Uterus (tissue), 4 donors: ENCODE measurements around the gene ACY1. TPM values are rescaled to one million over a fixed set of nuclear protein-coding genes. Genes with fewer than 3 reads are reported as not detected.

ENCODE experiments used
- DNase-seq, 2 donors: peaks; one replicate each; pipeline ENCODE4 v3.0.0-alpha.2; 2019 to 2020
- H3K27ac ChIP-seq, 2 donors: fragments of 200-600 bp; sonication (generic); 1 replicate in 1 of 2; 2 replicates in 1 of 2; pipeline ENCODE4 v1.5.1; 2016 to 2018
- H3K27me3 ChIP-seq, 2 donors: fragments of 200-600 bp; sonication (generic); one replicate each; pipeline ENCODE4 v1.5.1; 2018 to 2019; ENCODE audit warnings: control low read depth in 1 of 2
- H3K36me3 ChIP-seq, 2 donors: fragments of 200-600 bp; sonication (generic); one replicate each; pipeline ENCODE4 v1.5.1; 2019; ENCODE audit warnings: control low read depth in 1 of 2
- H3K4me1 ChIP-seq, 2 donors: fragments of 200-600 bp; sonication (generic); one replicate each; pipeline ENCODE4 v1.5.1; 2018 to 2019; ENCODE audit warnings: control low read depth in 1 of 2
- H3K4me3 ChIP-seq, 2 donors: fragments of 200-600 bp; sonication (generic); 1 replicate in 1 of 2; 2 replicates in 1 of 2; pipeline ENCODE4 v1.5.1; 2018 to 2019; ENCODE audit warnings: mild to moderate bottlenecking in 1 of 2
- H3K9me3 ChIP-seq, 2 donors: fragments of 200-600 bp; sonication (generic); one replicate each; pipeline ENCODE4 v1.5.1; 2019; ENCODE audit warnings: control low read depth in 1 of 2
- POLR2A ChIP-seq, 2 donors: fragments of 450-650 bp; IDR thresholded peaks; one replicate each; pipeline ENCODE4 v1.6.1; 2016; ENCODE audit warnings: antibody characterized with exemption in 2 of 2, mild to moderate bottlenecking in 1 of 2, moderate library complexity in 1 of 2
- intact Hi-C: fragments of 100-400 bp; cut with DNase I; formaldehyde crosslinking; loops from one replicate; pipeline ENCODE4 v1.15.1; 2023; ENCODE audit warnings: low total_unique reads
- total RNA-seq, 4 donors: library from RNA; depleted of rRNA in 3 of 4; stranded (reverse); fragments of >200 nt in 3 of 4; gene quantifications; one replicate each; pipeline versions ENCODE4 v1.1.0 to v1.2.4, GENCODE V29; 2014 to 2023
- TF ChIP-seq, protein P1 (sequence below), 4 experiments: fragments of 200-600 bp in 2 of 4; fragments of 450-650 bp in 2 of 4; sonication (generic) in 2 of 4; IDR thresholded peaks; one replicate each; pipeline ENCODE4 v1.5.1; 2016 to 2019; ENCODE audit warnings: antibody characterized with exemption in 4 of 4, mild to moderate bottlenecking in 2 of 4, moderate library complexity in 1 of 4
- donor health status: DM: yes; HTN: yes; CAD: no.

Gene ACY1
- total RNA-seq, 4 donors from 2014 or later, result 1.3 to 19.0 (median 12.4) TPM; not detected in 1

DNA sequence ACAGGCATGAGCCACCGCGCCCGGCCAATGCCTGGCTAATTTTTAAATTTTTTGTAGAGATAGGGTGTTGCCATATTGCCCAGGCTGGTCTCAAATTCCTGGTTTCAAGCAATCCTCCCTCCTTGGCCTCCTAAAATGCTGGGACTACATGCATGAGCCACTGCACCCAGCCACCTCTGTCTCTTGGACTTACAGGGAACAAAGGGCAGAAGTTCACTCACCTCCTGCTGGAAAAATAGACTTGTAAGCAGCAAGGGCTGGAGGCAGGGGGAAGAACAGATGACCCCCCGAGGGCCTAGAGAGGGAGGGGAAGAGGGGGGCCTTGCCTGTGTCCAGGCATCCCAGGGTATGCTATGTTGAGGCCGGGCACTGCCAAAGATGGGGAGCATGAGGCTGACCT lies 50.9 kb downstream of the ACY1 start:
- Histone ChIP-seq H3K9me3 (no peaks in the 10 kb centered on the region), H3K27ac (no peak overlapping the region), H3K4me1 (no peaks in the 10 kb centered on the region), H3K36me3 (no peaks in the 10 kb centered on the region), H3K27me3 (no peaks in the 10 kb centered on the region), H3K4me3 (no peak overlapping the region)
- DNase-seq, result no peak
- TF ChIP-seq POLR2A (IDR thresholded peaks at IDR 0.05), result no peak
- TF ChIP-seq, protein P1, sequence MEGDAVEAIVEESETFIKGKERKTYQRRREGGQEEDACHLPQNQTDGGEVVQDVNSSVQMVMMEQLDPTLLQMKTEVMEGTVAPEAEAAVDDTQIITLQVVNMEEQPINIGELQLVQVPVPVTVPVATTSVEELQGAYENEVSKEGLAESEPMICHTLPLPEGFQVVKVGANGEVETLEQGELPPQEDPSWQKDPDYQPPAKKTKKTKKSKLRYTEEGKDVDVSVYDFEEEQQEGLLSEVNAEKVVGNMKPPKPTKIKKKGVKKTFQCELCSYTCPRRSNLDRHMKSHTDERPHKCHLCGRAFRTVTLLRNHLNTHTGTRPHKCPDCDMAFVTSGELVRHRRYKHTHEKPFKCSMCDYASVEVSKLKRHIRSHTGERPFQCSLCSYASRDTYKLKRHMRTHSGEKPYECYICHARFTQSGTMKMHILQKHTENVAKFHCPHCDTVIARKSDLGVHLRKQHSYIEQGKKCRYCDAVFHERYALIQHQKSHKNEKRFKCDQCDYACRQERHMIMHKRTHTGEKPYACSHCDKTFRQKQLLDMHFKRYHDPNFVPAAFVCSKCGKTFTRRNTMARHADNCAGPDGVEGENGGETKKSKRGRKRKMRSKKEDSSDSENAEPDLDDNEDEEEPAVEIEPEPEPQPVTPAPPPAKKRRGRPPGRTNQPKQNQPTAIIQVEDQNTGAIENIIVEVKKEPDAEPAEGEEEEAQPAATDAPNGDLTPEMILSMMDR (IDR thresholded peaks at IDR 0.05), result no peak
- intact Hi-C loops, result no loop called here

DNA sequence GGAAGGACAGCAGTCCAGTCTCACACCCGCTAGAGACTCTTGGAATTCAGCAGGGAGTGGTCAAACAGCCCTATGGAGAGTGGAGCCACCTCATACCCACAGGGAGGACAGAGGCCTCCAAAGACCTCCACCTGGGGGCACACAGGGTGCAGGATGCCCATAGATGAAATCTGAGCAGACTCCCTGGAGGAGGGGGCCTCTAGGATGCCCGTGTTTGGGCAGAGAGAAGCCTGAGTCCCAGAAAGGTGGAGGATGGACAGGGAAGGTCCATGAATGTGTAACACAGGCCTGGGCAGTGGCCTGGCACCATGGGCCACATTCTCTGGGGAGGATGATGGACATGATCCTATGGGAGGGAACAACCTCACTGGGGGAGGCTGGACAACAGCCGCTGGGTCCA lies 51.3 kb downstream of the ACY1 start:
- Histone ChIP-seq H3K27ac (no peak overlapping the region), H3K9me3 (no peaks in the 10 kb centered on the region), H3K36me3 (no peaks in the 10 kb centered on the region), H3K4me1 (no peaks in the 10 kb centered on the region), H3K4me3 (no peak overlapping the region), H3K27me3 (no peaks in the 10 kb centered on the region)
- no peak for DNase-seq
- intact Hi-C loops, result no loop called here
- TF ChIP-seq, protein P1 (IDR thresholded peaks at IDR 0.05), result no peak
- TF ChIP-seq POLR2A (IDR thresholded peaks at IDR 0.05), result no peak

DNA sequence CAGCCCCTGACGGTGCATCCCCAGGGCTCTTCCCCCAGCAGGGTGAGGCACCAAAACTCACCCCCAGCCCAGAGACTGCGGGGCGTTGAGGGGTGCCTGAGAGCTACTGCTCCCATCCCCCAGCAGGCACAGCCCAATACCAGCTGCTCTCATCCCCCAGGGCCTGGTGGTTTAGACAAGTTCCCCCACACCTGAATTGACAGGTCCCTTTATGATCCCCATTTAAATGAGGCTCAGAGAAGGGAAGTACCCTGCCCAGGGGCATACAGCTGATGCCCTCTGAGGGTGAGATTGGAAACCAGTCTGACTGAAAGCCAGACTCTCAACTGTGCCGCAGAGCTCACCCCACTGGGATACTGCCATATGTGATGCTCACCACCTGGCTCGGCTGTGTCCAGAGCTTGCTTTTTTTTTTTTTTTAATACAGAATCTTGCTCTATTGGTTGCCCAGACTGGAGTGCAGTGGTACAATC lies 52.9 kb downstream of the ACY1 start:
- Histone ChIP-seq H3K36me3 (no peaks in the 10 kb centered on the region), H3K27ac (no peak overlapping the region), H3K4me1 (no peaks in the 10 kb centered on the region), H3K27me3 (no peaks in the 10 kb centered on the region), H3K4me3 (no peak overlapping the region), H3K9me3 (no peaks in the 10 kb centered on the region)
- intact Hi-C loops, result no loop called here
- DNase-seq, result no peak
- TF ChIP-seq, protein P1 (IDR thresholded peaks at IDR 0.05), result no peak
- TF ChIP-seq POLR2A (IDR thresholded peaks at IDR 0.05), result no peak

DNA sequence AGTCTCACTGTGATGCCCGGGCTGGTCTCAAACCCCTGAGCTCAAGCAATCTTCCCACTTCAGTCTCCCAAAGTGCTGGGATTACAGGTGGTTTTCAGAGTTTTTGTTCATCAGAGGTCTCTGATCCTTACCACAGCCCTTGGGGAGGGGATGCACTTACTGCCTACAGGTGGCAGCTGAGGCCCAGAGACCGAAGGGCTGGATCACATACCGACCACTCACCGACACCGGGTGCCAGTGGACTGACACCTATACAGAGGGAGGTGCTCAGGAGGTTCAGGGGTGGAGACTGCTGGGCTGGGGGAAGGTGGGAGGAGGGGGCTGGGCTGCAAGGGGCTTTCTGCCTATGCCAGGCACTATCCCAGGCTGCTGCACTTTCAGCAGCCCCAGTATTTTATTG lies 53.5 kb downstream of the ACY1 start:
- Histone ChIP-seq H3K9me3 (no peaks in the 10 kb centered on the region), H3K4me1 (no peaks in the 10 kb centered on the region), H3K36me3 (no peaks in the 10 kb centered on the region), H3K27me3 (no peaks in the 10 kb centered on the region), H3K4me3 (no peak overlapping the region), H3K27ac (no peak overlapping the region)
- intact Hi-C loops, result no loop called here
- TF ChIP-seq, protein P1 (IDR thresholded peaks at IDR 0.05), result no peak
- no peak for TF ChIP-seq POLR2A (IDR thresholded peaks at IDR 0.05)
- DNase-seq, result no peak

DNA sequence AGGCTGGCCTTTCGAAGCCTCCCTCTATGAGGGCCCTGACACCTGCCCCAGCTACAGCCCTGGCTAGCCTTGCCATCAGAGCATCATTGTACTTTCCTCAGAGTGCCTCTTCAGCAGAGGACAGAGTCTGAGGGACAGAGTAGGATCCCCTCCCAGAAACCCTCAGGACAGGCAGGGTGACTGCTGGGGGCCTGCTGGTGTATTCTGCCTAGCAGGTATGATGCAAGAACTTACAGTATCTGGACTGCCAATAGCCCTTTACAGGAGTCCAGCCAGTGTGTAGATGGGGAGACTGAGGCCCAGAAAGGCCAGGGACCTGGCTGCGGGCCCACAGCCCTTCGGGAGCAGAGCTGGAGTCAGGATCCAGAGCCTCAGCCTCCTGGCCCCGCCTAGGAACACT lies 54.0 kb downstream of the ACY1 start:
- Histone ChIP-seq H3K27me3 (no peaks in the 10 kb centered on the region), H3K9me3 (no peaks in the 10 kb centered on the region), H3K36me3 (no peaks in the 10 kb centered on the region), H3K27ac (no peak overlapping the region), H3K4me3 (no peak overlapping the region), H3K4me1 (no peaks in the 10 kb centered on the region)
- DNase-seq, result no peak
- TF ChIP-seq, protein P1 (IDR thresholded peaks at IDR 0.05), result no peak
- no peak for TF ChIP-seq POLR2A (IDR thresholded peaks at IDR 0.05)
- intact Hi-C loops, result no loop called here
